PFSK-1 (cell line): ENCODE data around the gene TREM2.

Source experiments
- FOXP2 ChIP-seq: optimal IDR thresholded peaks from 2 replicates; pipeline ENCODE3; 2011; ENCODE audit warnings: borderline replicate concordance, control low read depth, inconsistent platforms; ENCODE audit not compliant: insufficient read depth; ENCODE audit errors: extremely low read length, extremely low read depth
- POLR2AphosphoS5 ChIP-seq: IDR thresholded peaks from 2 replicates; pipeline ENCODE4 v1.6.1; 2012; ENCODE audit warnings: low read depth, mild to moderate bottlenecking, control low read depth, low read length, moderate library complexity
- REST ChIP-seq, 2 experiments: IDR thresholded peaks; 2 replicates each; pipeline versions ENCODE4 v1.6.1 to v1.8.0; 2011 to 2012; ENCODE audit warnings: low read depth in 2 of 2, low read length in 2 of 2, control low read depth in 1 of 2, inconsistent platforms in 1 of 2, mild to moderate bottlenecking in 1 of 2, moderate library complexity in 1 of 2; ENCODE audit not compliant: insufficient read depth in 1 of 2
- SIN3A ChIP-seq: IDR thresholded peaks from 2 replicates; pipeline ENCODE4 v1.6.1; 2012; ENCODE audit warnings: mild to moderate bottlenecking, low read length, moderate library complexity, borderline replicate concordance; ENCODE audit not compliant: insufficient read depth
- TAF1 ChIP-seq: IDR thresholded peaks from 2 replicates; pipeline ENCODE4 v1.6.1; 2012; ENCODE audit warnings: low read length, control low read depth, borderline replicate concordance; ENCODE audit not compliant: insufficient read depth

The TREM2 gene

GRCh38 chr6:41119508-41119907 lies 43.4 kb downstream of the TREM2 start:
- TF ChIP-seq REST (IDR thresholded peaks at IDR 0.05; ENCODE audit: insufficient read depth in 1 of 2, low read depth in 2 of 2, low read length in 2 of 2): no peak
- TF ChIP-seq FOXP2: no peak
- no peak for TF ChIP-seq POLR2AphosphoS5
- no peak for TF ChIP-seq SIN3A
- TF ChIP-seq TAF1: no peak

GRCh38 chr6:41111017-41111416 lies 51.9 kb downstream of the TREM2 start:
- TF ChIP-seq POLR2AphosphoS5 (no peak), TAF1 (no peak), FOXP2 (no peak), SIN3A (no peak)
